T follicular helper cell (primary cell): Measurements from ENCODE around the gene KDM5C.

Source experiments
- DNase-seq: peaks from one replicate; pipeline ENCODE4 v3.0.0-alpha.2; 2020; ENCODE audit warnings: low read depth
- total RNA-seq, 2 experiments: gene quantifications; one replicate each; lab custom pipeline; 2026; lab: John Stamatoyannopoulos, UW

Gene KDM5C
- total RNA-seq, result 318 to 352 reads per million in 2 experiments

- peak; percentile 89 for DNase-seq
Observed at GRCh38 chrX:53224860-53225797, at the start of gene KDM5C. Gene KDM5C, minus strand, starts transcription at chrX:53225207. Its CDS starts 318 bp downstream, at chrX:53224889.

GRCh38 chrX:53272808-53273337 lies 47.9 kb upstream of the KDM5C start:
- DNase-seq, result no peak

DNA sequence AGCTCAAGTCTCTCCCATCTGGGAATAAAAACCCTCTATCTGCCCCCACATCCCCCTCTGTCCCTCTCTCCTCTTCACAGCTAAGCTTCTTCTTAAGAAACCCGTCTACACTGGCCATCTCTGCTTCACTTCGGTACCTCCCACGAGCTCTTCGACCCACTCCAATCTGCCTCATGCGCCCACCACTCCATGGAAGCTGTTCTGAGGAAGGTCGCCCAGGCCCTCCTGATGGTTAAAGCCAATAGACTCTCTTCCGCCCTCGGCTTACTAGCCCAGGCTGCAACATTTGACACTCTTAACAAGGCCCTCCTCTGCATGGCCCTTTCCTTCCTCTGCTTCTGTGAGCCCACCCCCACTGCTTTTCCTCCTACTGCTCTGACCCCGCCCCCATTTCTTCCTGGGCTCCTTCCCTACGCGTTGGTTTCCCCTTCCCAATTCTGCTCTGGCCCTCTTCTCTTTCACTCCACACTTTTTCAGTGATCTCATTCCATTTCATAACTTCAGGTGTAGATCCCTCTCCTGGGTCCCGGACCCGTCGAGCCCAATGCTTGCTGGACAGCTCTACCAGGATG lies 44.6 kb upstream of the KDM5C start:
- no peak for DNase-seq

DNA sequence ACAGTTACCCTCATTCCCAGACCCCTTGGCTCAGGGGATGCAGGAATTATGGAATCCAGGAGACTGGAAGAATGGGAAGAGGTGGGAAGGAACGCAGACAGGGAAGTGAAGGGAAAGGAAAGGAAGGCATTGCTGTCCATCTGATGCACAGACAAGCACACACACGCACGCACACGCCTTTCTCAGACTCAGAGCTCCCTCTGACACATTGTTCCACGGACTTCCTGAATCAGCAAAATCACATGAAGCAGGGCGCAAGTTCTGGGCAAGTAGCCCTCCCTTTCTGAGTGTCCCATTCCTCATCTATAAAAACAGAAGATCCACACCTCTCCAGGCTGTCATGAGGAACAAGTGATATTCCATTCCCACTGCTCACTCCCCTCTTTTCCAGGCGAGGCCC lies 43.2 kb upstream of the KDM5C start:
- no peak for DNase-seq

DNA sequence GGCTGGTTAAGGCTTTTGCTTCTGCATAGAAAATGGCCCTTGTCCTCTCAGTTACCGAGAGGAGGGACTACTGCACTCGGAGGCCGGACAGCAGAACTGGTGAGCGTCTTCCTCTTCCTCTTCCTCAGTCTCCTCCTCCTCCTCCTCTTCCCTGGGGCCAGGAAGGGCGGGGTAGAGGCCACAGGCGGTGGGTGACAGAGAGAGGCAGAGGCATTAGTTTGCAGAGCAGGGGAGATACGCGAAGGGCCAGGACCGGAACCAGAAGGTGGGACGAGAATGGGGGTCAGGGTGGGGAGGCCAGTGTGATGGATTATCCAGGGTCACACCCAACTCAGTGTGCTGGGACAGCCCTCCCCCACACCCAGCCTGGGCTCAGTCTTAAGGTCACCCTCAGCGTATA lies 41.9 kb upstream of the KDM5C start:
- no peak for DNase-seq

- no peak for DNase-seq
Observed at GRCh38 chrX:53265771-53266574, 41.0 kb upstream of the KDM5C start.

GRCh38 chrX:53263597-53264094 lies 38.6 kb upstream of the KDM5C start:
- DNase-seq, result no peak

DNA sequence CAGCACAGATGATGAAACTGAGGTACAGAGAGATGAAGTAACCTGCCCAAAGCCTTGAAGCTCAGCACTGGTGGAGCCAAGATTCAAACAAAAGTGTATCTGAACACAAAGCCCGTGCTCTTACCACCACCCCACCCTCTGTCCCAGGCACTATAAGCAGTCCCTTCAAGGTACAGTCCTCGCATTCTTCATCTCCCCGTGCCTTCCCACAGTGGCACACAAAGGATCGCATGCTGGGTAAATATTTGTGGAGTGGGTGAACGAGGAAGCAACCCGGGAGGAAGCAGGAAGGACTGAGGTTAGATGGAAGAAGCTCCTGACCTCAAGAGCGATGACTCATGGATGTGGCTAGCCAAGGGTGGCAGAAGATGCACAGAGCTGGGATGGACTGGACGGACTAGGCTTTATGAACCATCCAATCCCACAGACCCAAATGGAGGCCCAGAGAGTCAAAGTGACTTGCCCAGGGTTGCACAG lies 37.9 kb upstream of the KDM5C start:
- DNase-seq, result no peak

GRCh38 chrX:53262189-53262917 lies 37.3 kb upstream of the KDM5C start:
- no peak for DNase-seq

DNA sequence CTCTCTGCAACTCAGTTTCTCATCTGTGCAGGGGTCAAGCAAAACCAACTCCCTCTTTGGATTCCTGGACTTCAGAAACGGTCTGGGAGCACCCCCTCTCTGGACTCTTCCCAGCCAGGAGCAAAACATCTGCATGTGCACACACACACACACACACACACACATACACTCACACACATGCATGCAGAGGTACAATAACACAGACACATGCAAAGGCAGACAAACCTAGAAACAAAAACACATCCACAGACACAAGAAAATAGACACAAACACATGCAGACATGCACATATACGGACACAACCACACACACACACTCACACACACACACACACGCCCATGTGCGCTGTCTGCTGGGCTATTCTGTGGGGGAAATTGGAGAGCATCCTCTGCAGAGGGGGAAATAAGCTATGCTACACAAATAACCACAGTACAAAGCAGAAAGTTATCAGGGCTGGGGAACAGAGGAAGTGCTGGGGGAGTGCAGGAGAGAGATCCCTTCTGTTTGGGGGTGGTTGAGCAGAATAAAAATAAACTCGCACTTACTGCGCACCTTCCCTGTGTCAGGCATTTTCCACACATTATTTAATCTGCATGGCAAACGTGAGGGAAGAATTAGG lies 36.5 kb upstream of the KDM5C start:
- DNase-seq, result no peak

GRCh38 chrX:53260836-53261235 lies 35.8 kb upstream of the KDM5C start:
- DNase-seq, result no peak

GRCh38 chrX:53257670-53258423 lies 32.8 kb upstream of the KDM5C start:
- no peak for DNase-seq

DNA sequence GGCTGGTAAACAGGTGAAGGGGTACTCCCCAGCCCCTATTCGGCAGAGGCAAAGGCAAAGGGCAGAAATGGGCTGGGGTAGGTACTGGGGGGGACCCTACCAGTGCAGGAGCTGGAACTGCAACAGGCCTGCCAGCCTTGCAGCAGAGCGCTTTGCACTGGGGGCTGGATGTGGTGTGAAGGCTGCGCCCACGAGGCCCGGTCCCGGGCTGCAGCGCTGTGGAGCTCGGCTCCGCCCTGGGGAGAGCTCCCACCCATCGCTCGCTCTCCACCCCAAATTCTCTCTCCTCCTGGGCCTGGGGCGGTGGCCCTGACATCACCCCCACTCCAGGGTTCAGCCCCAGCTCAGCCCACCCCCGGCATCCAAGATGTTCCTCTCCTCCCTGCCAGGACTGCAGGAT lies 32.2 kb upstream of the KDM5C start:
- no peak for DNase-seq

DNA sequence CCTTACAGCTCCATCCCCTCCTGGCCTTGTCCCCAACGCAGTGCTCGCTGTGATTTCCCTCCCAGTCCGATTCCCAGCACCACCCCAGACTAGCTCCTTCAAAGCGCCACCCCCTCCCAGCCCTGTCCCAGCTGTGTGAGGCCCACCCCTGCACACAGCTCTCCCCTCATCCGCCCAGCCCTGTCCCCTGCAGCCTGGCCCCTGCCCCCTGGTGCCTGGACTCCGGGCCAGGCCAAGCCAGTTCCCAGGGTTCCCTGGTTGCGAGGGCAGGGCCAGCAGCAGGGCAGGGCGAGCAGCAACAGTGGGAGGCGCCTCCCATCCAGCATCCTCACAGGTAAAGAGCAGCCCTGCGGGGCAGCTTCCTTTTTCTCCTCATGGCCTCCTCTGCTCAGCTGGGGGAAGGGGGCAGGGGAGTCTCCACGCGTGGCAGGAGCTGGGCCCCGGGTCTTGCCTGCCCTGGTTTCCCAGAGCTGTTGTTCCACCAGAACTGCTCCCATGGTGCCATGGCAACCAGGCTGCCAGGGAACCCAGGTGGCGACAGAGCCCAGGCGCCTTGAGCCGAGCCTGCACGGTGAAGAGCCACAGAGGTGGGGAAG lies 31.5 kb upstream of the KDM5C start:
- no peak for DNase-seq

GRCh38 chrX:53255738-53256191 lies 30.8 kb upstream of the KDM5C start:
- no peak for DNase-seq

GRCh38 chrX:53254570-53255461 lies 29.8 kb upstream of the KDM5C start:
- no peak for DNase-seq

DNA sequence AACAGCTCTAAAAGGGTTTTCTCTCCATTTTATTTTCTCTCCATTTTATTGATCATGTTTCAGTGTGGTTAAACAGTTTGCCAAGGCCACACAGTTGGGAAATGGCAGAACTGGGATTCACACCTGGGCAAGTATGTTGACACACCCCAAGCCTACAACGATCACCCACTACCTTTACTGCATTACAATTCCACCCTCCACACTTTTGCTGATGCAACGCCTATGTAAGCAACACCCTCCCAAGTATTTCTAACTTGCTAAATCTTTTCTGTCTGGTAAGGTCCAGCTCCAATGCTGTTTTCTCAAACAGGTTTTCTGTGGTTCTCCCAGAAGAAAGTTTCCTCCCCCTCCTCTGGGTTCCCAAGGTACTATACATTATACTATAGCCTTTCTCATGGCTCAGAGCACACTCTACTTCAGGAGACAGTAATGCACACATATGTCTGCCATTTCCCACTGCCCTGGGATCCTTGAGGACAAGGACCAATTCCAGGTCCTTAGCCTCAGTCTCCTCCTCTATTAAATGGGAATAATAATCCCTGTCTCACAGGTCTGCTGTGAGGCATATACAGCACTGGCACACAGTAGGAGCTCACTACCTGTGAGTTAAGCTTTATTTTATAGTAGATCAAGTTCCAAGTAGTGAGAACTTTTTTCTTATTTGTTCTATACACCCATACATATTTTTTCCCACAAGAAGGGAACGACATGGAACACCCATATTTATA lies 28.4 kb upstream of the KDM5C start:
- DNase-seq, result no peak

DNA sequence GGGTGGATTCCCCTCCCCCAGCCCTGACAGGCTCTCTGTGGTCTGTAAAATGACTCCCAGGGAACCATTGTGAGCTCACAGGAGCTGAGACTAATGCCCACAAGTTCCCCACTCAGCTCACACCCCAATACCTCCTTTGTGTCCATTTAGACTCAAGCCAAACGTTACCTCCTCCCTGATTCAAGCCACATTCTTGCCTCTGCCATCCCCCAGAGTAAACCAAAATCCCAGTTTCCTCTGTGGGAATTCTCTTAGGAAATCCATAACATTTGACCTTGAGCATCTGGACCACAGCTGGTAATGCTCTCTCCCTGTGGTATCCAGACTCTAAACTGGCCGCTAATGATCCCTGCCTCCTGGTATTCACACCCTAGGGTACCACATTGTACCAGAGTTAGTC lies 26.3 kb upstream of the KDM5C start:
- no peak for DNase-seq
